Measurements from ENCODE around the gene SLC12A1. TPM values are rescaled to one million over a fixed set of nuclear protein-coding genes. Genes with fewer than 3 reads are reported as not detected.

SLC12A1 gene
- total RNA-seq (2022; extraction: Qiagen RNA extraction) = not detected in 5 replicates

DNA sequence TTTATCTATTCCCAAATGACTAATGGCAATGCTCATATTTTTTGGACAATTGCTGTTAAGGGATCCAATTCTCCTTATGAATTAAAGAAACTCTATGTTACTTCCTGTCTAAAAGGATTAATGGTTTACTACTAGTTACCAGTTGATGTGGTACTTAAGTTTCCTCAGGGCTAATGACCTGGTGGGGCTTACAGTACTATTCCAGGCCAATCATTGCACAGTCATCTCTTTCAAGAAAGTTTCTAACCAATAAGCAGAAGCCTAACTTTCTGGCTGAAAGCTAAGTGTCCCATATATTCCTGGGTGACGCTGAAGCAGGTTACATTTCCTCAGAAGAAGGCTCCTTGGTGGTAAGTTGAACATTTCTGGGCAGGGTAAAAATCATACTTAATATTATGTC lies at the start of gene SLC12A1:
TSS of gene SLC12A1 (plus strand) at position 322 of the 400 bp plus-strand sequence. CDS start 1,418 bp downstream, outside the sequence.

DNA sequence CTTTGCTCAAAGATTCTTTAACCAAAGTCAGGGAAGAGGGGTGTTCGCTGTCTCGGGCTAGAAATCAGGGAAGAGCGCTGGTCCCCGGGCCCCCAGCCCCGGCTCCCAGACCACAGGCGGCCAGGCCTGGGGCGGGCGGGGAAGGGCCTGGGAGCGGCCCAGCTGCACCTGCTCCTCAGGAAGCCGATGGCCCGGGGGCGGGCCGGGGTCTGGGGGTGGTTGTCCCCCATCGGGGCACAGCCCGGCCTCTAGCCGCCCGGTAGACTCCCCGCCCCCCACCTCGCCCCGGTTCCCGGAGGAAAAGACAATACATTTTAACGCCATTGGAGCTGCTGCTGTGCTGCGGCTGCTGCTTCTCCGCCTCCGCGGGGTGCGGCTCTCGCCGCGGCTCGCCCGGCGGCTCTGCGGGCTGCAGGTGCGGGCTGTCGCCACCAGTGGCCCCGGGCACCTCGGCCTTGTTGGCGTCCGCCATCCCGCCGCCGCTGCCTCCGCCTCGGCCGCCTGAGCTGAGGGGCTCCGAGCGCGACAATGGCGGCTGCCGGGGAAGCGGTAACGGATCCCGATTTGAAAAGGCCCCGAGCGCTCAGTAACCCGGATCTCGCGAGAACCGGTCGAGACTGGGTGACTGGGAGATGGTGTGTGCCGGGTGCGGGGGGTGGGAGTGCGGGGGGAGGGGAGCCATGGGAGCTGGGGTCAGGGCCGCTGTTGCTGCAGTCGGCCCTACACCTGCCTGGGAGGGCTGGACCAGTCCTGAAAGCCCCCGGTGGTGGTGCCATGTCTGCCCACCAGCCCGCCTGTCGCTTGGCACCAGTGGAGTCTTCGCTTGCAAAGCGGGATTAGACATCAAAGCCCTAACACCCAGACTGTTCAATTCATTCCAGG lies 28.1 kb upstream of the SLC12A1 start, which contains the start of gene MYEF2:
TSS of gene MYEF2 (minus strand) at position 530 of the 882 bp plus-strand sequence. CDS start at position 472, 58 bp downstream.

DNA sequence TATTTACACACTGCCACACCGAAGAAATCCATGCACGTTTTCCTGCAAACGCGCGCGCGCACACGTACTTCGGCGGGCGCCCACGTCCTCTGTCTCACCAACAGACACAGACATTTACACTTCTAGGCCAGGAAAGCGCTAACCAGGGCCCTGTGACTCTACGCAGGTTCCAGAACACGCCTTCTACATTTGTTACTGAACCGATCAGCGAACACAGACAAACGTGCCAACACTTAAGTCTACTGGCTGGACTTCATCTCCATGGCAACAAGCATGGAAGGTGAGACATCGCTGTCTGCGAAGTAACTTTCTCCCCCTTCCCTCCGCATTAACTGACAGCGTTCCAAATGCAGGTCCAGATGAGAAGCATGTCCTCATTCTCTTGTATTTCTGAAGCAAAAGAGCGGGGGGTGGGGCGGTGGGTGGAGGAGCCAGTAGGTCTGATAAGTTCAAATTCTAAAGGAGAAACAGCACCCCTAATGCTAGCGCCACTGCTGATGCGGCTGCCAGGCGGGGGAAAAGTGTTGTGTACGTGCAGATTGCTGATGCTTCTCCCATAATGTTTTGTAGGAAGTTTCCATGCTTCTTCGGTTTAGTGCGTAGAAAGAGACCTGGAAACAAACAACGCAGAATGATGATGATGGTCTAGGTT lies 14.4 kb upstream of the SLC12A1 start, which contains the start of gene CTXN2:
TSS of gene CTXN2 (plus strand) at position 92 of the 652 bp plus-strand sequence. CDS start 9,636 bp downstream, outside the sequence.

DNA sequence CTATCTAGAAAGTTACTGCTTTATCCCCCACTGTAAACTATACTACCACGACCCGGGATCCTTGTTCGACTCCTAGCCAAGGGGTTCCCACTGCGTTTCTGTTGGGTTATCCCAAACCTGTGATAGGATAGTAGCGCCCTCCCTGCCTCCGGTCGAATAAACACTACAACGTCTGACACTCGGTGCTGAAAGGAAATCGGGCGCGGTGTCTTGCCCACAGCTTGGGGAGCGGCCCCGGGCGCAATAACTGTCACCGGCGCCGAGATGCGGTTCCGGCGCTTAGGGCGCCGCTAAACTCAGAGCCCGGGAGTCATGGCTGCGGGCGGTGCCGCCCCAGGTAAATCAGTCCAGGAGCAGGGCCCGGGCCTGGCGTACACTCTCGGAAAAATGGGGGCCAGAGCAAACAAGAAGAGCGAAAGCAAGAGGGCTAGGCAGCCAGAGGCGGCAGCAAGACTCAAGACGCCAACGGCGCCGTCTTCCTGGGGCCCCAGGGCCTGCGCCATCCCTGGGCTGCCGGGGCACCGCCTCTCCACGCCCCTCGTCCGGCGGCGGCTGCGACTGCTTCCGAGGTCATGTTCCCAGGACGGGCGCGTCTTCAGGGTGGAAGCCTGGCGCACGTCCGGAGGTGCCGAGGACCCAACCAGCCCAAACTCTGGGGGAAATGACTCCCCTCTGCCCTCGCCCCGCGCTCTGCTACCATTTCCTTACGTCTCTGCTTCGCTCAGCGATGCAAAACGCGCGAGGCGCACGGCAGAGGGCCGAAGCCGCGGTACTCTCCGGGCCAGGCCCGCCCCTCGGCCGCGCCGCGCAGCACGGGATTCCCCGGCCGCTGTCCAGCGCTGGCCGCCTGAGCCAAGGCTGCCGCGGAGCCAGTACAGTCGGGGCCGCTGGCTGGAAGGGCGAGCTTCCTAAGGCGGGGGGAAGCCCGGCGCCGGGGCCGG lies 125.0 kb downstream of the SLC12A1 start, which contains the start of gene DUT:
TSS of gene DUT (plus strand) at position 575 of the 941 bp plus-strand sequence. CDS start at position 662, 87 bp downstream.

Other genes with a start within 250 kb of the SLC12A1 start
- gene SLC24A5, start 85.3 kb upstream of the SLC12A1 start, total RNA-seq (2022; extraction: Qiagen RNA extraction) = not detected in 5 replicates
- gene MYEF2, start 28.0 kb upstream of the SLC12A1 start, total RNA-seq (2022; extraction: Qiagen RNA extraction) = 12.3 to 16.6 TPM (median 15.3 TPM) in 5 replicates
- gene CTXN2, start 14.6 kb upstream of the SLC12A1 start, total RNA-seq (2022; extraction: Qiagen RNA extraction) = 0.02 to 0.05 TPM in 2 of 5 replicates, not detected in the others
- gene DUT, start 125.1 kb downstream of the SLC12A1 start, total RNA-seq (2022; extraction: Qiagen RNA extraction) = 99.6 to 107 TPM (median 106 TPM) in 5 replicates